Sigmoid colon (tissue), 7 donors: ENCODE data around the gene KRT83. TPM values are rescaled to one million over a fixed set of nuclear protein-coding genes. Genes with fewer than 3 reads are reported as not detected.
A peak's percentile ranks its signal among the peaks of the same experiment; 100 is the strongest.

Experiments
- DNase-seq: peaks from one replicate; pipeline ENCODE4 v3.0.0-alpha.2; 2019
- H3K27ac ChIP-seq, 4 donors: fragments of 200-600 bp; sonication (generic); one replicate each; pipeline ENCODE4 v1.5.1; 2016 to 2019; ENCODE audit warnings: mild to moderate bottlenecking in 1 of 4
- H3K27me3 ChIP-seq, 3 donors: fragments of 200-600 bp; sonication (generic); one replicate each; pipeline ENCODE4 v1.5.1; 2019; ENCODE audit warnings: mild to moderate bottlenecking in 1 of 3
- H3K36me3 ChIP-seq, 4 donors: fragments of 200-600 bp; sonication (generic); one replicate each; pipeline ENCODE4 v1.5.1; 2016 to 2019
- H3K4me1 ChIP-seq, 4 donors: fragments of 200-600 bp; sonication (generic); one replicate each; pipeline ENCODE4 v1.5.1; 2017 to 2019
- H3K4me3 ChIP-seq, 4 donors: fragments of 200-600 bp; sonication (generic); one replicate each; pipeline ENCODE4 v1.5.1; 2017 to 2019; ENCODE audit warnings: mild to moderate bottlenecking in 2 of 4, moderate library complexity in 1 of 4
- H3K9me3 ChIP-seq, 4 donors: fragments of 200-600 bp in 3 of 4; sonication (generic) in 3 of 4; one replicate each; pipeline versions ENCODE4 v1.5.1 to v1.6.1; 2013 to 2019
- EP300 ChIP-seq, 4 donors: sonication (generic); formaldehyde crosslinking; IDR thresholded peaks; one replicate each; pipeline ENCODE4 v1.6.1; 2017; ENCODE audit warnings: antibody characterized with exemption in 4 of 4
- POLR2A ChIP-seq, 2 donors: fragments of 450-650 bp; IDR thresholded peaks; one replicate each; pipeline ENCODE4 v1.6.1; 2016; ENCODE audit warnings: antibody characterized with exemption in 2 of 2, mild to moderate bottlenecking in 2 of 2, moderate library complexity in 2 of 2
- POLR2AphosphoS5 ChIP-seq, 4 donors: sonication (generic); formaldehyde crosslinking; IDR thresholded peaks; one replicate each; pipeline ENCODE4 v1.6.1; 2017; ENCODE audit warnings: antibody characterized with exemption in 4 of 4
- WGBS, 2 donors: extraction: QIAGEN DNeasy Blood & Tissue Kit; methylation state at CpG; one replicate each; pipeline ENCODE4 v1.1.7; 2013; 5-methylcytosine and 5-hydroxymethylcytosine counted together
- intact Hi-C: fragments of 100-400 bp; cut with DNase I; formaldehyde crosslinking; loops from one replicate; pipeline ENCODE4 v1.15.1; 2023
- polyA plus RNA-seq, 3 donors: library from polyadenylated mRNA; stranded (reverse); fragments of 200-250 nt; gene quantifications; one replicate each; pipeline ENCODE4 v1.2.3, GENCODE V29; 2013
- total RNA-seq, 4 donors: library from RNA; depleted of rRNA; stranded (reverse); fragments of >200 nt; gene quantifications; one replicate each; pipeline ENCODE4 v1.1.0, GENCODE V29; 2016
- TF ChIP-seq, protein P1 (sequence below), 4 experiments: fragments of 450-650 bp in 3 of 4; fragments of 200-600 bp in 1 of 4; IDR thresholded peaks; one replicate each; pipeline ENCODE4 v1.5.1; 2016 to 2019; ENCODE audit warnings: antibody characterized with exemption in 4 of 4, mild to moderate bottlenecking in 3 of 4, moderate library complexity in 2 of 4
- donor health status: healthy with polysubstance abuse.
- donor health status: Bipolar disorder and iron deficiency.
- donor health status: healthy.

The KRT83 gene
- total and polyA plus RNA-seq, 7 donors = not detected

- no peak overlapping the region for H3K27ac ChIP-seq
- 85 to 91% methylated on average over 3 of the region's 3 CpGs for WGBS, 2 donors
- H3K4me1 ChIP-seq = no peaks in the 10 kb centered on the region
- no peak for DNase-seq
- H3K27me3 ChIP-seq = no peaks in the 10 kb centered on the region
- TF ChIP-seq, protein P1, sequence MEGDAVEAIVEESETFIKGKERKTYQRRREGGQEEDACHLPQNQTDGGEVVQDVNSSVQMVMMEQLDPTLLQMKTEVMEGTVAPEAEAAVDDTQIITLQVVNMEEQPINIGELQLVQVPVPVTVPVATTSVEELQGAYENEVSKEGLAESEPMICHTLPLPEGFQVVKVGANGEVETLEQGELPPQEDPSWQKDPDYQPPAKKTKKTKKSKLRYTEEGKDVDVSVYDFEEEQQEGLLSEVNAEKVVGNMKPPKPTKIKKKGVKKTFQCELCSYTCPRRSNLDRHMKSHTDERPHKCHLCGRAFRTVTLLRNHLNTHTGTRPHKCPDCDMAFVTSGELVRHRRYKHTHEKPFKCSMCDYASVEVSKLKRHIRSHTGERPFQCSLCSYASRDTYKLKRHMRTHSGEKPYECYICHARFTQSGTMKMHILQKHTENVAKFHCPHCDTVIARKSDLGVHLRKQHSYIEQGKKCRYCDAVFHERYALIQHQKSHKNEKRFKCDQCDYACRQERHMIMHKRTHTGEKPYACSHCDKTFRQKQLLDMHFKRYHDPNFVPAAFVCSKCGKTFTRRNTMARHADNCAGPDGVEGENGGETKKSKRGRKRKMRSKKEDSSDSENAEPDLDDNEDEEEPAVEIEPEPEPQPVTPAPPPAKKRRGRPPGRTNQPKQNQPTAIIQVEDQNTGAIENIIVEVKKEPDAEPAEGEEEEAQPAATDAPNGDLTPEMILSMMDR (IDR thresholded peaks at IDR 0.05) = no peak
- no peak for TF ChIP-seq POLR2A (IDR thresholded peaks at IDR 0.05)
- no peak for TF ChIP-seq POLR2AphosphoS5 (IDR thresholded peaks at IDR 0.05)
- TF ChIP-seq EP300 (IDR thresholded peaks at IDR 0.05) = no peak
- no peaks in the 10 kb centered on the region for H3K36me3 ChIP-seq
- peaks cover 0 to 7% (median 2%) of the 10 kb centered on the region in 4 donors for H3K9me3 ChIP-seq
- no peak overlapping the region for H3K4me3 ChIP-seq
- intact Hi-C loops = no loop called here
Measured at GRCh38 chr12:52334185-52334584, 13.0 kb upstream of the KRT83 start.

DNA sequence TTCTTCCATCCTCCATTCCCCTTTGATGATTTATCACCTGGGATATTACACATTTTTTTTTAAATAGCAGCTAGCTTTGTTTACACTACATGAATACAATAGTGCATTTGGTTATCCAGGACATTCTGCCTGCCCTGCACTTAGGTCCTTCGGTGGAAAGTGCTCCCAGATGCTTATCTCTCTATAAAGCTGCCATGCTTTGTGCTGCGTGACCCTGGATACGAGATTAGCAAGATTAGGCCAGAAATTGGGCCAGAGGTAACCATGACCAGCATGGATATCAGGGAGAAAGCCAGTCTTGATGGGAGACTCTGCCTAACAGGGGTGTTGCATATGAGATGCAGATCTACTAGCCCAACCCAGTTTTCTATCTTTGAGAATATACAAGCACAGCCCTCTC, 12.1 kb upstream of the KRT83 start:
- Histone ChIP-seq H3K36me3 (no peaks in the 10 kb centered on the region), H3K4me1 (no peaks in the 10 kb centered on the region), H3K9me3 (peaks cover 0 to 7% (median 2%) of the 10 kb centered on the region in 4 donors), H3K27me3 (no peaks in the 10 kb centered on the region), H3K27ac (no peak overlapping the region), H3K4me3 (no peak overlapping the region)
- 16 to 36% methylated on average over 3 of the region's 3 CpGs for WGBS, 2 donors
- intact Hi-C loops = no loop called here
- DNase-seq = peak; percentile 25
- TF ChIP-seq POLR2A (IDR thresholded peaks at IDR 0.05) = no peak
- TF ChIP-seq EP300 (IDR thresholded peaks at IDR 0.05) = no peak
- TF ChIP-seq, protein P1 (IDR thresholded peaks at IDR 0.05) = no peak
- TF ChIP-seq POLR2AphosphoS5 (IDR thresholded peaks at IDR 0.05) = no peak

DNA sequence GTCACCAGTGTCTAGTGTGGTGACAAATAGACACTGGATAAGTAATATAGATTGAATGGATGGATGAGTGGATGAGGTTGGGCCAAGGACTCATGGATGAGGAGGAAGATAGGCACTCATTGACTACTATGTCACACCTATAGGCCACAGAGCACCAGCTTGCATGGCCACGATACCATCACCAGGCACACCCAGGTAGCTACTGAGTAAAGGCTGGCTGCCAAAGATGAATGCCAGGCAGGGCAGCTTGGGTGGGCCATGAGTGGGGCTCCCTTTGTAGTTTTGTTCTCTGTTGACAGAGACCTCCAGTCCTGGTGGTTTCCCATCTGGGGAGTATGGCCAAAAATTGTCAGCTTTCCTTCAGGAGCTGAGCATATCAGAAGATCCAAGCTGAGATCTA, 11.2 kb upstream of the KRT83 start:
- Histone ChIP-seq H3K36me3 (no peaks in the 10 kb centered on the region), H3K27ac (no peak overlapping the region), H3K4me3 (no peak overlapping the region), H3K9me3 (peaks cover 0 to 7% (median 2%) of the 10 kb centered on the region in 4 donors), H3K4me1 (no peaks in the 10 kb centered on the region), H3K27me3 (no peaks in the 10 kb centered on the region)
- WGBS, 2 donors = 92 to 95% methylated on average over 1 of the region's 1 CpG
- intact Hi-C loops = no loop called here
- TF ChIP-seq, protein P1 (IDR thresholded peaks at IDR 0.05) = no peak
- TF ChIP-seq EP300 (IDR thresholded peaks at IDR 0.05) (no peak), POLR2AphosphoS5 (IDR thresholded peaks at IDR 0.05) (no peak), POLR2A (IDR thresholded peaks at IDR 0.05) (no peak)
- DNase-seq = peak; percentile 13

DNA sequence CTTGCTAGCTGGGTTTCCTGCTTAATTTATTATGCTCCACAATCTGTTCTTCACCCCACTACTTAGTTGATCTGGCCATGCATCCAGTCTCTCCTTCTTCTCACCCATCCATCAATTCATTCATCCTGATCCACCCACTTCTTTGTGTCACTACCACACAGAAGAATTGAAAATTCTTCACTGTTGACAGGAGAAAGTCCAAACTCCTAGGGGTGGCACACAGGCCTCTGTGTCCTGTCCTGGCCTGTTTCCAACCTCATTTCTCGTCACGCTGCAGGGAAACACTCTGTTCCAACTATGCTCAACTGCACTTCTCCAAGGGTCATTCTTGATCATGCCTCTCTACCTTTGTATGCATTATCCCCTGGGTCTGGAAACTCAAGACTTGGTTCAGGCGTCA, 10.6 kb upstream of the KRT83 start:
- intact Hi-C loops = no loop called here
- no peaks in the 10 kb centered on the region for H3K27me3 ChIP-seq
- peak; percentile 2 for DNase-seq
- TF ChIP-seq POLR2A (IDR thresholded peaks at IDR 0.05) (no peak), EP300 (IDR thresholded peaks at IDR 0.05) (no peak), POLR2AphosphoS5 (IDR thresholded peaks at IDR 0.05) (no peak)
- TF ChIP-seq, protein P1 (IDR thresholded peaks at IDR 0.05) = no peak
- peaks cover 0 to 7% (median 2%) of the 10 kb centered on the region in 4 donors for H3K9me3 ChIP-seq
- no peaks in the 10 kb centered on the region for H3K36me3 ChIP-seq
- H3K27ac ChIP-seq = no peak overlapping the region
- H3K4me1 ChIP-seq = no peaks in the 10 kb centered on the region
- WGBS, 2 donors = 63 to 83% methylated on average over 3 of the region's 3 CpGs
- no peak overlapping the region for H3K4me3 ChIP-seq

DNA sequence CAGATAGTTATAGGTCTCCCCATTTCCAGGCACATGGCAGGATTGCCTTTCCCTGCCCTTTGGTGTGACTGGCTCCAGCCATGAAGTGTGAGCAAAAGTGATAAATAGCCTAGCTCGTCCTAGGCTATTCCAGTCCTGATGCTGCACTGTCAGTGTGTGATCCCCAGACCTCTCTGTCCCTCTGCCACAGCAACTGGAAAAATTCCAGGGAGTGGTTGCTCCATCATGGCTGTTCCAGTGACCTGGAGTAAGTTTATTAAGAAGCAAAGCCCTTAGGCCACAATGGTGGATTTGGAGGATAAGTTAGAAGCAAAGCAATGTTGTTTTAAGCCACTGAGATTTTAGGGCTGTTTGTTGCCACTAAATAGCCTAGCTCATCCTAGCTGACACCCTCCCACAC, 9.8 kb upstream of the KRT83 start:
- Histone ChIP-seq H3K4me1 (no peaks in the 10 kb centered on the region), H3K27me3 (no peaks in the 10 kb centered on the region), H3K36me3 (no peaks in the 10 kb centered on the region), H3K9me3 (peaks cover 0 to 2% (median 1%) of the 10 kb centered on the region in 4 donors), H3K4me3 (no peak overlapping the region), H3K27ac (no peak overlapping the region)
- WGBS, 2 donors = 47 to 81% methylated on average over 1 of the region's 1 CpG
- DNase-seq = no peak
- no peak for TF ChIP-seq EP300 (IDR thresholded peaks at IDR 0.05)
- TF ChIP-seq POLR2AphosphoS5 (IDR thresholded peaks at IDR 0.05) = no peak
- TF ChIP-seq, protein P1 (IDR thresholded peaks at IDR 0.05) = no peak
- TF ChIP-seq POLR2A (IDR thresholded peaks at IDR 0.05) = no peak
- intact Hi-C loops = no loop called here
